ENCODE data around the gene ANKRD13B. TPM values are rescaled to one million over a fixed set of nuclear protein-coding genes. Genes with fewer than 3 reads are reported as not detected.

ANKRD13B gene
- polyA plus RNA-seq, 1 donor (not counting 4 experiments of a cell fraction or from before 2014, with no cell fraction given), result 3.7 TPM

DNA sequence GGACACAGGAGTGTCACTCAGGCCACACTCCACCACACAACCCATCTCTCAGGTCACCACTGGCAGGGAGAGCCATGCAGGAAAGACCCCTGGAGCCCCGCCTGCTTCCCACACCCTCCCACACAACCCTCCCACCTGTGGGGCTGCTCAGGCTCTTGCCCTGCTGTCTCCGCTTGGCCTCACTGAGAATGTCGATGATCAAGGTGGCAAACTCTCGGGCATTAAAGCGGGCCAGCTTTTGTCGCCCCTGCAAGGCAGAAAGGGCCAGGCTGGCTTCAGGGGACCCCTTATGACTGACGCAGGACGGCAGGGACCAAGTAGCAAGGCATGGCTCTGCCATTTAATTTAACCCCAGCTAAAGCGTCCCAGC is 15.9 kb upstream of the ANKRD13B start:
- no peak overlapping the region for H2AFZ ChIP-seq (ENCODE audit: control insufficient read depth, low read length)
- H3K27ac ChIP-seq (ENCODE audit: control insufficient read depth, insufficient read depth, low read length), result no peak overlapping the region
- H3K4me2 ChIP-seq (ENCODE audit: control insufficient read depth, extremely low read depth, insufficient read depth, low read depth, low read length), result no peak overlapping the region
- no peaks in the 10 kb centered on the region for H3K9me1 ChIP-seq (ENCODE audit: control insufficient read depth, extremely low read depth, insufficient read depth, low read length)
- H3K4me3 ChIP-seq (ENCODE audit: control insufficient read depth in 2 of 3, extremely low read depth in 1 of 3, insufficient read depth in 2 of 3, low read depth in 1 of 3, low read length in 3 of 3), result no peak overlapping the region
- H3K36me3 ChIP-seq (ENCODE audit: control insufficient read depth in 2 of 2, extremely low read depth in 1 of 2, insufficient read depth in 2 of 2, low read length in 2 of 2), result peaks cover 36 to 52% of the 10 kb centered on the region in 2 experiments
- H3K9ac ChIP-seq (ENCODE audit: control insufficient read depth, extremely low read depth, insufficient read depth, low read length), result no peak overlapping the region
- DNase-seq (ENCODE audit: low read depth, low spot score), result no peak
- H3K4me1 ChIP-seq (ENCODE audit: control insufficient read depth, extremely low read depth, insufficient read depth, low read length), result peaks cover 14% of the 10 kb centered on the region
- H3K9me3 ChIP-seq (ENCODE audit: control insufficient read depth, low read depth, low read length), result no peaks in the 10 kb centered on the region
- H4K20me1 ChIP-seq (ENCODE audit: control insufficient read depth, extremely low read depth, insufficient read depth, low read length), result peaks cover 9% of the 10 kb centered on the region
- FAIRE-seq, result no peak
- TF ChIP-seq, protein P1, sequence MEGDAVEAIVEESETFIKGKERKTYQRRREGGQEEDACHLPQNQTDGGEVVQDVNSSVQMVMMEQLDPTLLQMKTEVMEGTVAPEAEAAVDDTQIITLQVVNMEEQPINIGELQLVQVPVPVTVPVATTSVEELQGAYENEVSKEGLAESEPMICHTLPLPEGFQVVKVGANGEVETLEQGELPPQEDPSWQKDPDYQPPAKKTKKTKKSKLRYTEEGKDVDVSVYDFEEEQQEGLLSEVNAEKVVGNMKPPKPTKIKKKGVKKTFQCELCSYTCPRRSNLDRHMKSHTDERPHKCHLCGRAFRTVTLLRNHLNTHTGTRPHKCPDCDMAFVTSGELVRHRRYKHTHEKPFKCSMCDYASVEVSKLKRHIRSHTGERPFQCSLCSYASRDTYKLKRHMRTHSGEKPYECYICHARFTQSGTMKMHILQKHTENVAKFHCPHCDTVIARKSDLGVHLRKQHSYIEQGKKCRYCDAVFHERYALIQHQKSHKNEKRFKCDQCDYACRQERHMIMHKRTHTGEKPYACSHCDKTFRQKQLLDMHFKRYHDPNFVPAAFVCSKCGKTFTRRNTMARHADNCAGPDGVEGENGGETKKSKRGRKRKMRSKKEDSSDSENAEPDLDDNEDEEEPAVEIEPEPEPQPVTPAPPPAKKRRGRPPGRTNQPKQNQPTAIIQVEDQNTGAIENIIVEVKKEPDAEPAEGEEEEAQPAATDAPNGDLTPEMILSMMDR (optimal IDR thresholded peaks at IDR 0.05 in 1 of 3, IDR thresholded peaks at IDR 0.05 in 1 of 3, conservative IDR thresholded peaks at IDR 0.05 in 1 of 3; ENCODE audit: extremely low read depth in 1 of 3, insufficient read depth in 2 of 3, low read length in 3 of 3), result no peak
- no peak for TF ChIP-seq EZH2 (IDR thresholded peaks at IDR 0.05; ENCODE audit: low read length)
- dilution Hi-C loops (cut with MboI; ENCODE audit: extremely low pct_ligation_motif_present, low sequenced_read_pairs), result no loop called here
- H3K79me2 ChIP-seq (ENCODE audit: control insufficient read depth, insufficient read depth, low read length), result peaks cover 5% of the 10 kb centered on the region
- H3K27me3 ChIP-seq (ENCODE audit: control insufficient read depth, extremely low read depth, insufficient read depth, low read length), result no peaks in the 10 kb centered on the region

DNA sequence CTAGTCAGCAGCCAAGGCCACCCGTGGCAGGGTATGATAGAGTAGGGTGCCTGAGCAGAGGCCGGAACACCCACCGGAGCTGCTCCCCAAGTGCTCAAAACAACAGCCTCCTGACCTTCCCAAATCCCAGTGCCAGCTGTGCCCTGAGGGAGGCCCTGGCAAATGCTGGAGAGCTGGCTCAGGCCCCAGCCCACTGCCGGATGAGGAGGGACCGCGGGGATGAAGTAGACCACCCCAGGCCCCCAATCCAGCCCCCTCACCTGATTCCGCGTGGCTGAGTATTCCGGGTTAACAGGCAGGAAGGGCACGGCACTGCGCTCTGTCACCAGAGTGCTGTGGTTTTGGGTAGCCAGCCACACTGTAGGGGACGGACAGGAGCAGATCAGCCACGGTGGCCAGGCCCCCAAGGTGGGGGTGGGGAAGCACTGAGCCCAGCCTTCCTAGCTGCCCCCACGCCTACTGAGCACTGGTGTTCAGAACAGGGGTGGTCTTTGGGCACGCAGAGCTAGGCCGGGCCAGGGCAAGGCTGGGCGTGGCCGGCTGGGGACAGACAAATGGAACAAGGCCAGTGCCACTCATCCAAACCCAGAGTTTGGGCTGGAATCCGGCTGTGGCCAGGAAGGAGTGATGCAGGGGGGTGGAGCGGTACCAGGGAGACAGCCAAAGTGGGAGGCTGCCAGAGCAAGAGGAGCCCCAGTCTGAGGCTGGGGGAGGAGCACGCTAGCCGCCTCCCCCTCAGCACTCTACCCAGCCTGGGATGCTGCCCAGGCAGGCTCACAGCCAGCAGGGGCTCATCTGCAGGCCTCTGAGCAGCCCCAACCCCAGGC is 15.3 kb upstream of the ANKRD13B start:
- dilution Hi-C loops (cut with MboI; ENCODE audit: extremely low pct_ligation_motif_present, low sequenced_read_pairs), result no loop called here
- H3K4me3 ChIP-seq (ENCODE audit: control insufficient read depth in 2 of 3, extremely low read depth in 1 of 3, insufficient read depth in 2 of 3, low read depth in 1 of 3, low read length in 3 of 3), result no peak overlapping the region
- no peak overlapping the region for H2AFZ ChIP-seq (ENCODE audit: control insufficient read depth, low read length)
- peaks cover 20% of the 10 kb centered on the region for H3K4me1 ChIP-seq (ENCODE audit: control insufficient read depth, extremely low read depth, insufficient read depth, low read length)
- peaks cover 4% of the 10 kb centered on the region for H3K9me1 ChIP-seq (ENCODE audit: control insufficient read depth, extremely low read depth, insufficient read depth, low read length)
- peaks cover 9% of the 10 kb centered on the region for H4K20me1 ChIP-seq (ENCODE audit: control insufficient read depth, extremely low read depth, insufficient read depth, low read length)
- H3K36me3 ChIP-seq (ENCODE audit: control insufficient read depth in 2 of 2, extremely low read depth in 1 of 2, insufficient read depth in 2 of 2, low read length in 2 of 2), result peaks cover 42 to 56% of the 10 kb centered on the region in 2 experiments
- H3K79me2 ChIP-seq (ENCODE audit: control insufficient read depth, insufficient read depth, low read length), result peaks cover 10% of the 10 kb centered on the region
- no peak overlapping the region for H3K4me2 ChIP-seq (ENCODE audit: control insufficient read depth, extremely low read depth, insufficient read depth, low read depth, low read length)
- TF ChIP-seq EZH2 (IDR thresholded peaks at IDR 0.05; ENCODE audit: low read length), result no peak
- TF ChIP-seq, protein P1 (optimal IDR thresholded peaks at IDR 0.05 in 1 of 3, IDR thresholded peaks at IDR 0.05 in 1 of 3, conservative IDR thresholded peaks at IDR 0.05 in 1 of 3; ENCODE audit: extremely low read depth in 1 of 3, insufficient read depth in 2 of 3, low read length in 3 of 3), result no peak
- H3K9me3 ChIP-seq (ENCODE audit: control insufficient read depth, low read depth, low read length), result no peaks in the 10 kb centered on the region
- H3K9ac ChIP-seq (ENCODE audit: control insufficient read depth, extremely low read depth, insufficient read depth, low read length), result no peak overlapping the region
- H3K27ac ChIP-seq (ENCODE audit: control insufficient read depth, insufficient read depth, low read length), result no peak overlapping the region
- DNase-seq (ENCODE audit: low read depth, low spot score) (no peak), FAIRE-seq (no peak)
- no peaks in the 10 kb centered on the region for H3K27me3 ChIP-seq (ENCODE audit: control insufficient read depth, extremely low read depth, insufficient read depth, low read length)
